GM19468 (cell line): ENCODE data around the gene OR2AG2.
"Not testable (repeated sequence)": the region's sequence is repeated elsewhere in the genome, so short reads cannot be mapped to it uniquely, and the experiment has no call there.

Source experiments
- ATAC-seq: cut with Tn5 transposase; IDR thresholded peaks from one replicate; pipeline ENCODE4 v1.9.1; 2021; ENCODE audit warnings: mild to moderate bottlenecking, moderate library complexity, moderate number of reproducible peaks; ENCODE audit not compliant: unreplicated experiment; ENCODE audit errors: extremely low read depth

Gene OR2AG2, protein sequence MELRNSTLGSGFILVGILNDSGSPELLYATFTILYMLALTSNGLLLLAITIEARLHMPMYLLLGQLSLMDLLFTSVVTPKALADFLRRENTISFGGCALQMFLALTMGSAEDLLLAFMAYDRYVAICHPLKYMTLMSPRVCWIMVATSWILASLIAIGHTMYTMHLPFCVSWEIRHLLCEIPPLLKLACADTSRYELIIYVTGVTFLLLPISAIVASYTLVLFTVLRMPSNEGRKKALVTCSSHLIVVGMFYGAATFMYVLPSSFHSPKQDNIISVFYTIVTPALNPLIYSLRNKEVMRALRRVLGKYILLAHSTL

GRCh38 chr11:6771926-6772893 lies at the start of gene OR2AG2:
OR2AG2 (minus strand) TSS chr11:6771976; CDS start chr11:6768957, 3,019 bp downstream.
- peak; percentile 88 for ATAC-seq

DNA sequence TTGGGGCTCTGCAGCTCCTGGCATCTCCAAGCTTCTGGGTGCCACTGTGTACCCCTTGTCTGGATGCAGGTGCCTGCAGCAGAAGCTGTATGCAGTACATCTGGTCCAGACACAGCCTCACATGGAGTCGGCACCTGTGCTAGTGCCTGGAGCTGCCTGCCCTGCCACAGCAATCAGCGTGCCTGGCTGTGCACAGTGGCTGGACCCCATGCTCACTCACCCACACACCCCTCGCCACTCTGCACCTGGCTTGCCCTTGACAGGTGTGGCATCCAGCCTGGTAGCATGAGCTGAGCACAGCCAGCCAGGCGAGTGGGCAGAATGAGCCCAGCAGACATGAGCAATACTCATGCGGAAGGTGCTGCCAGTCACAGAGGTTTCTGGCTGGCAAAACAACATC lies 47.2 kb upstream of the OR2AG2 start:
- no peak for ATAC-seq

GRCh38 chr11:6817694-6818093 lies 45.9 kb upstream of the OR2AG2 start:
- no peak for ATAC-seq

DNA sequence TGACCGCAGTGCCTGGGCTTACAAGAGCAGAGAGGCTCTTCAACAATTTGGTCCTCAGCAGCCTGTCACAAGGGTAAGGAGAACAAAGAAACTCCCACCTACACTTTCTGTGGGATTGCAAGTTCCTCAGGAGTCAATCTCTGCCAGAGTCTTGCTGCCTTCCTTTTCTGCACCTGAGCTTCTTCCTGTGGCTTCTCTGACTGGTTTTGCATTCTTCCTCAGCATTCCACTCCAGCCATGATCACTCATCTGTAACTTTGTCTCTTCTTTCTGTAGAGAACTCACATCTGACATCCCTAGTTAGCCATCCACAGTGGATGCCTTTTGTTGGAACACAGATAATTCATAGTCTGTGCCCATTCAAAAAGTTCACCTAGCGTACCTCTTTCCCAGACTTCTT lies 41.9 kb upstream of the OR2AG2 start:
- ATAC-seq: no peak

GRCh38 chr11:6812390-6813005 lies 40.7 kb upstream of the OR2AG2 start:
- peak; percentile 79 for ATAC-seq

GRCh38 chr11:6801075-6801474 lies 29.3 kb upstream of the OR2AG2 start:
- not testable (repeated sequence) for ATAC-seq

- no peak for ATAC-seq
These were observed 27.6 kb upstream of the OR2AG2 start, which contains the start of gene OR6A2 for GRCh38 chr11:6799402-6799801. OR6A2 (minus strand) TSS chr11:6799689; CDS start chr11:6795708, 3,981 bp downstream.

GRCh38 chr11:6794639-6795038 lies 22.9 kb upstream of the OR2AG2 start:
- ATAC-seq: no peak

DNA sequence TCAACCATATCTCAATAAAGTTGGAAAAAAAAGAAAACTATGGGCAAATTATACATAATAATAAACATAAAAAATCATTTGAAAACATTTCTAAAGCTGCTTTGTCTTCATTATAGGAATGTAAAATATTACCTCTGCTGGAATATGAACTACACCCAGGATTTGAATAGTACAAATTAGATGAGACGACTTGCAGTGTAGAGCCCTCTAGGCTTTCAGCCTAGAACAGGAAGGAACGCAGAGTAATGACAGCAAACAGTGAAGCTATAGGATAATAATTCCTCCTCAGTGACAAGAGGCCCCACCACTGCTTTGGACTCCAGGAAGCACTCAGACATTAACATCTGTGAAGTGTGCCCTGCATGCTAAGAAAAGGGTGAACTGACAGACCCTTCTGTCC lies 18.8 kb upstream of the OR2AG2 start:
- no peak for ATAC-seq

DNA sequence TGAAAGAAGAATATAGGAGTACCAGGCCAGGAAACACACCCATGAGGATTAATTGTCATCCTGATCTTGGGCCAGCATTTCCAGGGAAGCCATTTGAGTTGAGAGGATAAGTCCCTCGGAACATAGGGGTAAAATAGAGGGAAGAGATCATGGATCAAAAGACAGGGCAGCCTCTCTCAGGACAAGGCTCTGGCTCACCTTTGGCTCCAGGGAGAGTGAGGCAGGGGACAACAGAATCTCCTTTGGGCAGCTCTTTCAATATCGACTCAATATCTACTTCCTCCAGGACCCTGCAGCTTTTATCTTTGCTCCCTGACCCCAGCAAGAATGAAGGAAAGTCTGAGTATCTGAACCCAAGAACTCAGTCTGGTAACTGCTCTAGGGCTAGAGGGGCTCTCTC lies 10.9 kb upstream of the OR2AG2 start, which contains the start of gene OR2AG1:
Gene OR2AG1 (plus strand): TSS at position 301 of the 400 bp plus-strand sequence. CDS start 2,018 bp downstream, outside the sequence.
- no peak for ATAC-seq

DNA sequence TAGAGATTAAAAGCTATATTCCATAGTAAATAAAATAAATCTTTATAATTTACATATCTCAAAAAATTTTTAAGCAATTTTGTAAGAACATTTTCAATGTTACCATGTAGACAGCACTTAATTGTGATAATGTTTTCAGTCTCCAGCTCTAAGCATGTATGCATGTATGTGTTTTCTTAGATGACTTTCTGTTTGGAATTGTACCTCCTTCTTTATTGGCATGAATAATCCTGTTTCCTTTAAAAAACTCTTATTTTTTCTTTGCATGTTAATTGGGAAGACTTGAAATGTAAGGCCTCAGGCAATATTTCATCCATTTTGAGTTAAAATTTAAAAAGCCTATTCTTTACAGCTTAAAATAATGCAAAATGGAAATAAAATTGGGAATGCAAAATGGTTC lies 9.1 kb upstream of the OR2AG2 start:
- no peak for ATAC-seq

DNA sequence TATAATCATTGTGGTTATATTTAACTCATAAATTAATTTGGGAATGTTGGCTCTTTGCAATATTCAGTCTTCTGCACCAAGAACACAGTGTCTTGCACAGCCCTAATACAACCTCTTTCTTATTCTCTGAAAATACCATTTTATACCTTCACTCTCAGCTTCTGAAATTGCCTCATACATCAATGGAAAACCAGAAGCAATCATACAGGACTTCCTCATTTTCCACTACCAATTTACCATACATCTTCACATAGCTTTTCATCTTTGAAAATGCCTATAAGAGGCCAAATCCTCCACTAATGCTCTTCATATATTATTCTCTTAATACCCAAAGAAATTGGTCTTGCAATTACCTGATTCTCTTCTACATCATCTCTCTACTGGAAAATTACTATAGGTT lies 6.7 kb upstream of the OR2AG2 start:
- no peak for ATAC-seq

- ATAC-seq: no peak
These were observed 14.3 kb downstream of the OR2AG2 start for GRCh38 chr11:6757373-6757967.

DNA sequence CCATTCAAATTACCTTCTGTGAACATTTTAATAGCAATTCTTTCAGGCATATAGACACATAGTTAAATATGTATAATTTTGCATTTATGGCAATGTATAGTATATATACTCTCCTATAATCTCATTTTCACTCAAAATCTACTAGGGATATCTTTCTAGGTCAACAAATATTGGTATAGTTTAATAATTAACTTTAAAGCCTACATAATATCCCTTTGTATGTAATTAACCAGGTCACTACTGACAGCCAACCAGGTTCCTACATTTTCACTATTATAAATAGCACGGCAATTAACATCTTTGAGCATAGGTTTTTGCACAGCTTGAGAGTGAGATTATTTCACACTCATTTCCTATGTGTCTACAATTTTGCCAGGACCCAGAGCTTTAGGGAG lies 15.8 kb downstream of the OR2AG2 start:
- no peak for ATAC-seq

GRCh38 chr11:6755303-6755952 lies 16.3 kb downstream of the OR2AG2 start:
- no peak for ATAC-seq

DNA sequence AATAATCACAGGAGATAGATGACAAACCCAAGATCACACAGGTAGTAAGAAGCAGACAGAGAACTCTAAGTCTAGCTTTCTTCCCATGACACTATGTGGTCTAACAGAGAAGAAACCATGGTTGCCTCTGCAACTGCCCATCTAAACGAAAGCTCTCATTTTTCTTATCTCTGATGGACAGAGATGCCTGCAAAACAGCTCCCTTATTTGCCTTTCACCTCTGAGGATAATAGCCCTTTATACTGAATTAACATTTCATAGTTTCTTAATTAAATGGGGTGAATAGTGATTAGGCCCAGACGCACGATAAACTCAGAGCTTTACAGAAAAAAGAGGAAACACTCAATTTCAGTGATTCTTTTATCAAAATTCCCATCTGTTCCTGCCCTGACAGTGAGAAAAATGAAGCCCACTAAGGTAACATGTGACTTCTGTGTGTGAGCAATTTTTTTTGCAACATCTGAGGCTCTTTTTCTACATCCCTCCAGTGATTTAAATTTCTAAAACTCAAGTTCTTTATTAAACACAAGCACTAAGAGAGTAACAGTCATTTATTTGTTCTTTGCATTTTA lies 24.6 kb downstream of the OR2AG2 start:
- no peak for ATAC-seq

- no peak for ATAC-seq
These were observed 25.1 kb downstream of the OR2AG2 start for GRCh38 chr11:6746626-6747025.

DNA sequence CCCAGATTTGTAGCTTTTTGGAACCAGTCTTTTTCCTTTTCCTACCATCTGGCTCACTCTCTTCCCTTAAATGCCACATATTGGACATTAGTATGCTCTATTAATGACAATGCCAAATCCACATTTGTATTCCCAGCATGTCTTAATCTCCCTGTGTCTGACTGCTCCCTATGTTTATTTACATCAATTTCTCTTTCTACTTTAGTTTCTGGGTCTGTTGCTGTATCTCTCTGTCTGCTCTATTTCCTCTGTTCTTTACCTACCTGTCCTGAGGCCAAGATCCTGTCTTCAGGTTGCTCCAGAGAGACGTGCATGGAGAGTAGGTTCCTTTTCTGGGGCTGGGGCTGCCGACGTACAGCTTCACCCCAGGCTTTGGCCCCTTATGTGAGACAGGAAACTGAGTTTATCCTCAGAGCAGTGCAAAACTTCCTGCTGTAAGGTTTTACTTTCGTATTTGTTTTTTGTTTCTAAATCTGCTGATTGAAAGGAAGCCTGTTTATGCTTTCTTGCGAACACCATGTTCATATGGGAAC lies 25.6 kb downstream of the OR2AG2 start:
- peak; percentile 73 for ATAC-seq

DNA sequence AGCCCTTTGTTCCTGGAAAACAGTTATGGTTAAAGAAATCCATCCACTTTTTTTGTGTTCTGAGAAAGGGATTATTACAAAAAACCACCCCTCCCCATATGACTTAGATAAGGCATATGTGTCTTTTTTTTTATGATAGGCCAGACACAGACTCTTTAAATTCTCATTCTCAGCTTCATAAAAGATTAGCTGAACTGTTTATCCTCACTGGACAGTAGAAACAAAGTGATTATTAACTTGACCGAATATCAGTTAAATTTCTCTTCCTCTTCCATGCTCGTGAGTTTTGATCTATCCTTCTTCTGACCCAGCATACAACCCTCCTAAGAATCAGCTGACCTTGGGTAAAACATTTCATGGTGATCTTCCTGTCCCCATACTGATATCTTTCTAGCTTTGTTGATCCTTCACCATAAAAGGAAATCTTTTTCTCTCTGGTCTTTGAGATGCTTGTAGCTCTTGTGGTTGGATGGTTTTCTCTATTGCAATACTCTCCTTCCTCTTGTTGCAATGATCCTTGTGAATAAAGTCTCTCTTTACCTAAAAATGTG lies 26.2 kb downstream of the OR2AG2 start:
- peak; percentile 48 for ATAC-seq
